Stomach smooth muscle (tissue), 2 donors: ENCODE measurements around the gene IL10RB.
"Not testable (repeated sequence)": the region's sequence is repeated elsewhere in the genome, so short reads cannot be mapped to it uniquely, and the experiment has no call there.

Experiments
- H3K27ac ChIP-seq: one replicate; pipeline ENCODE4 v1.7.0; 2013; ENCODE audit warnings: mild to moderate bottlenecking, low read length, inconsistent platforms
- H3K27me3 ChIP-seq, 2 donors: one replicate each; pipeline ENCODE4 v1.7.0; 2013; ENCODE audit warnings: low read length in 2 of 2; ENCODE audit not compliant: insufficient read depth in 2 of 2, control insufficient read depth in 1 of 2
- H3K36me3 ChIP-seq, 2 donors: one replicate each; pipeline ENCODE4 v1.7.0; 2013; ENCODE audit warnings: low read length in 2 of 2; ENCODE audit not compliant: control insufficient read depth in 2 of 2, insufficient read depth in 2 of 2
- H3K4me1 ChIP-seq: one replicate; pipeline ENCODE4 v1.7.0; 2013; ENCODE audit warnings: low read length; ENCODE audit not compliant: control insufficient read depth, insufficient read depth
- H3K4me3 ChIP-seq, 2 donors: one replicate each; pipeline ENCODE4 v1.7.0; 2013; ENCODE audit warnings: low read length in 2 of 2
- H3K9ac ChIP-seq, 2 donors: one replicate each; pipeline ENCODE4 v1.7.0; 2013; ENCODE audit warnings: low read length in 2 of 2, mild to moderate bottlenecking in 1 of 2
- H3K9me3 ChIP-seq, 2 donors: one replicate each; pipeline ENCODE4 v1.7.0; 2013; ENCODE audit warnings: low read length in 2 of 2; ENCODE audit not compliant: control insufficient read depth in 2 of 2
- donor health status: healthy.
- donor health status: Pancreatic carcinoma.

IL10RB gene

DNA sequence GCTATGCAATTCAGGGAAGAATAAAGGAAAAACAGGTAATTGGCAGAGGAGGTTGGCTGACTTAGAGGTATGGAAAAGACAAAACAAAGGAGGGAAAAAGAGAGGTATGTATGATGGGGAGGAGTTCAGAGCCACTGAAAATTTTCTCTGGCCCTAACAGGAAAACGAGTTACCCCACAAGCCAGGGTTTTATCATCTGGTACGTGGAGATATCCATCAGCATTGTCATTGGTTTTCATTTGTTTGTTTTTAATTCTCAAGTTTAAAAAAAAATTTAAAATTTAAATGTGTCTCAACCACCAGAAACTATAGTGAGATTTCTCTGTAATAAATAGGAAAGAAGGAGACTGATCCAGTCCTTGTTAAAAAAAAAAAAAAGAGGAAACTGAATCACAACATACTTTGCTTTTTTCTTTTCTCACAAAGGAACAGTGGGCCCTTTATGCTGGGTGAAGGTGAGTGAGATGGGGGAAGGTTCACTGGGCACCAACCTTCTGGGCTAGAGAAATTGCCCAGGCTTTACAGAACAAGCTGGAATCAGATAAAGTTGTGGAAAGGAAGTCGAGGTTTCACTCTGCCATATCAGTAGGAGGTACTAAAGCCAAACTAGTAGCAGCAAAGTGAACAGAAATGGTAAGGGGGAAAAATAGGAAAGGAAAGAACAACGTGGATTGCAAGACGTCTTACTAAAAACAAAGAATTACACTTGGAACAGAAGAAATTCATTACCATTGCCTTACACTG, 33.7 kb upstream of the IL10RB start:
- H3K9me3 ChIP-seq, result no peaks in the 10 kb centered on the region
- H3K4me1 ChIP-seq, result peaks cover 16% of the 10 kb centered on the region
- H3K9ac ChIP-seq, result no peak overlapping the region
- no peak overlapping the region for H3K4me3 ChIP-seq
- H3K36me3 ChIP-seq, result no peaks in the 10 kb centered on the region
- H3K27ac ChIP-seq, result no peak overlapping the region
- no peaks in the 10 kb centered on the region for H3K27me3 ChIP-seq

DNA sequence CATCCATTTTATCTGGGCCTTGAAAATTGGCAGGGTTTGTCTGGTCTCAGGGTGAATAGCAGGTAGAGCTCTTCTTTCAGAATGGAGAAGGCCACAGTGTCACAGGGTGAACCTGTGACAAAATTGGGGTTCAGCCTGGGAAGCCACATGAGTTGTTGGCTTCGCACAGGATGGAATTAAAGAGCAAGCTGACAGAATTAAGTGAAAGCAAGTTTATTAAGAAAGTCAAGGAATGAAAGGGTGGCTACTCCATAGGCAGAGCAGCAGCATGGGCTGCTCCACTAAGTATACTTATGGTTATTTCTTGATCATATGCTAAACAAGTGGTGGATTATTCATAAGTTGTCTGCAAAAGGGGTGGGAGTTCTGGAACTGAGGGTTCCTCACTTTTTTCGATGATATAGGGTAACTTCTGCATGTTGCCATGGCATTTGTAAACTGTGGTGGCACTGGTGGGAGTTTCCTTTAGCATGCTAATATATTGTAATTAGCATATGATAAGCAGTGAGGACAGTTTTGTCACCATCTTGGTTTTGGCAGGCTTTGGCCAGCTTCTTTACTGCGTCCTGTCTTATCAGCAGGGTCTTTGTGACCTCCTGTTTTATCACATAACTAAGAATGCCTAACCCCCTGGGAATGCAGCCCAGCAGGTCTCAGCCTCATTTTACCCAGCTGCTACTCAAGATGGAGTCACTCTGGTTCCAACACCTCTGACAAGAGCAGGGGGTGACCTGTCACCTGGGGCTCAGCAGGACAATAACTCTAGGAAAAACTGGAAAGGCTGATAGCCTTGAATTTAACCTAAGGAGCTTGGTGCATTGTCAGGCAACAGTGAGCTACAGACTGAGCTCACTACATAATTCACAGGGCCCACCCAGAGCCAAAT, 31.3 kb upstream of the IL10RB start:
- H3K4me1 ChIP-seq, result peaks cover 11% of the 10 kb centered on the region
- no peaks in the 10 kb centered on the region for H3K9me3 ChIP-seq
- H3K27ac ChIP-seq, result no peak overlapping the region
- H3K36me3 ChIP-seq, result no peaks in the 10 kb centered on the region
- no peak overlapping the region for H3K9ac ChIP-seq
- H3K27me3 ChIP-seq, result no peaks in the 10 kb centered on the region
- H3K4me3 ChIP-seq, result no peak overlapping the region

DNA sequence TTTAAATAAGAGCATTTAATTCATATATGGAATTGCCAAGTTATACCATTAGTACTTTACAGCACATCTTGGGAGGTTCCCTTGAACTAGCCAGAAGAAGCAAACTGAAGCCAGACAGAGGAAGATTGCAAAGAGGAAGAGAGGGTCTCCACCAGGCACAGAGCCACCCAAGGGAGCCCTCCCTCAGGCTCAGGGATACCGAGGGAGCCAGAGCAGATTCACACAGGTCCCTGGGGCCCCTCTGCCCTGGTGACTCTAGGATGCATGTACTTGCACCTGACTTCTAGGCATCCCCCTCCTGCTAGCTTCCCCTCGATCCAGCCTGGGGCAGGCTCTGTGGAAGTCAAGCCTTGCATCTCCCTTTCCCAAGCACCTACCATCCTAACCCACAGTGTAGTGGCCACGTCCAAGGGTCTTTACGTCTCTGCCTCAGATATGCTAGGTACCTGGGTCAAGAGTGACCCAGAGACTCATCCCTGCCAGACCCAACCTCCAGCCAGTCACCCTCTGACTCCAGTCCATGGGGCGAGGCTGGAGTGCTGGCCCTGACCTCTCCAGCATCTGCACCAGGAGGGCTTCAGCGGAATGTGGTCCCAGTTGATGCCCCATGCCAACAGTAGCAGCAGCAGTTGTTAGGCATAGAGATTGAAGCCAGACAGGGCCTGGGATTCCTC, 30.0 kb upstream of the IL10RB start:
- Histone ChIP-seq H3K36me3 (no peaks in the 10 kb centered on the region), H3K9me3 (no peaks in the 10 kb centered on the region), H3K9ac (no peak overlapping the region), H3K27me3 (no peaks in the 10 kb centered on the region), H3K4me3 (no peak overlapping the region), H3K27ac (no peak overlapping the region), H3K4me1 (peaks cover 3% of the 10 kb centered on the region)

DNA sequence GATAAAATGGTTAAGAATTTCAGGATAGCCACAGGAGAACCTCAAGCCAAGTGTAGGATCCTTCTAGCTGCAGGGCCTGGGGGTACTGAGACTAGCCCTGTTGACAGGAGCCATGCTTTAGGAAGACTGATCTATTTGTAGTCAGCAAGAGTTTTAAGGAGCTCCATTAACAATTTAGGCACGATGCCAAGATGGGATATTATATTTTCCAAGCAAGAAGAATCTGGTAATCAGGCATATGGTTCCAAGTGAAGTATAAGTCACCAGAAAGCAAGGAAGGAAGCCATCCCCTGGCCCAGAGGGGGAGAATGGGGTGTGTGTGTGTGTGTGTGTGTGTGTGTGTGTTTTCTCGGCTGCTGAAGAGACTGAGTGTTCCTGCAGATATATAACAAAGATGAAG, 29.4 kb upstream of the IL10RB start:
- Histone ChIP-seq H3K36me3 (no peaks in the 10 kb centered on the region), H3K9me3 (no peaks in the 10 kb centered on the region), H3K27me3 (no peaks in the 10 kb centered on the region), H3K4me1 (peaks cover 3% of the 10 kb centered on the region), H3K9ac (no peak overlapping the region), H3K27ac (no peak overlapping the region), H3K4me3 (no peak overlapping the region)

DNA sequence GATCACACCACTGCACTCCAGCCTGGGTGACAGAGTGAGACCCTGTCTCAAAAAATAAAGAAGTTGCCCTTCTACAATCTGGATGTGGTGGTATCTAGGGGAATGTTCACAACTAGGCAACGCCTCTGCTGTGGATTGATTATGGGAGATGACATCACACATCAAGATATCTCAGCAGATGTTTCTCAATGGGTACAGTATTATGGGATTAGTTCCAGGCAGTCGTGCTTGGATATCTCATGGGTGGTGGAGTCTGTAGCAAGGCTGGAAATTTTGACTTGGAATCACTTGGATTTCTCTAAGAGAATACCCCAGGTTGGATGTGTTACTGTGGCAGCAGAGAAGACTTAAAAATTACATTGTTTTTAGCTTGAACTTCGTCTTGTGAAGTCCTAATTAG, 28.7 kb upstream of the IL10RB start:
- H3K9ac ChIP-seq, result no peak overlapping the region
- H3K9me3 ChIP-seq, result no peaks in the 10 kb centered on the region
- peaks cover 3% of the 10 kb centered on the region for H3K4me1 ChIP-seq
- H3K27ac ChIP-seq, result no peak overlapping the region
- H3K27me3 ChIP-seq, result no peaks in the 10 kb centered on the region
- peaks cover 0 to 2% of the 10 kb centered on the region in 2 donors for H3K36me3 ChIP-seq
- no peak overlapping the region for H3K4me3 ChIP-seq

DNA sequence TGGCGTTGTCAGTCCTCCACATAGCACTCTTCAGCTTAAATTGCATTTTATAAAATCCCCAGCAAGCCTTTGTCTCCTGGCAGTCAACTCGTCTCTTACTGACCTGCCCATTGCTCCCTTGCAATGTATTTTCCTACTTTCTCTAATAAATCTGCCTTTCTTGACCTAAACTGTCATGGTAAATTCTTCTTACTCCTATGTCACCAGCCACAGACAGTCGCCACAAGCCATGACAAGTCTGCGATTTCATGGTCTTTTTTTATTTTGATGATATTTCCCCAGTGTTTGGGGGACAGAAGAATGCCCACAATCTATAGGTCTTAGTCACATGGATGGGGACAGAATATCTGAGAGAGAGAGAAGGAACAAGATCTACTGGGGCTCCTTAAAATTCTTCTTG, 28.0 kb upstream of the IL10RB start:
- Histone ChIP-seq H3K27ac (no peak overlapping the region), H3K36me3 (peaks cover 0 to 2% of the 10 kb centered on the region in 2 donors), H3K27me3 (no peaks in the 10 kb centered on the region), H3K4me1 (peaks cover 3% of the 10 kb centered on the region), H3K9me3 (no peaks in the 10 kb centered on the region), H3K9ac (no peak overlapping the region), H3K4me3 (no peak overlapping the region)

DNA sequence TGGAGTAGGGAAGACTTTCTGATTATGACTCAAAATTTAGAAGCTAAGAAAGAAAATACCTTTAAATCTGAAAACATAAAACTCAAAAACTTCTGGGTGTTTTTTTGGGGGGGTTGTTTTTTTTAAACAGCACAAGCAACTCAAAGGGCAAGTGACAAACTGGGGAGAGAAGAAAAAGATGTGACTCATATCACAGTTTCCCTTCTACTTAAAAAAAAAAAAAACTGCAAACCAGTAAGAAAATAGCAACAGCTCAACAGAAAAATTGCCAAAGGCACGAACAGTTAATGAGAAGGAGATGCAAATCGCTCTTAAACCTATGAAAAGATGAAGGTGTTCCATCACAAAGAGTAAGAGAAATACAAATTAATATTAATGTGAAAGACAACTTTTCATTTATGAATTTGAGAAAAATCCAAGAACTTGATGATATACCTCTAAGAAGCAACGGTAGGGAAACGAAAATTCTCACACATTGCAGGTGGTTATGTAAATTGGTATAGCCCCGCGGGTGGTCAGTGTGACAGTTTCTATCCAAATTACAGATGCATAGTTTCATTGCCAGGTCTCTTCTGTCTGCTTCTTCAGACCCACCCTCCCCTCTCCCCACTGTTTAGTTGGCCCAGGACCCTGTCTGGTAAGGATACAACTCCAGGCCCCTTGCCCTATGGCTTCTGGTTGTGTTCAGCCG, 27.5 kb upstream of the IL10RB start:
- Histone ChIP-seq H3K9ac (no peak overlapping the region), H3K27ac (no peak overlapping the region), H3K4me1 (peaks cover 3% of the 10 kb centered on the region), H3K9me3 (no peaks in the 10 kb centered on the region), H3K27me3 (no peaks in the 10 kb centered on the region), H3K4me3 (no peak overlapping the region), H3K36me3 (peaks cover 0 to 2% of the 10 kb centered on the region in 2 donors)

DNA sequence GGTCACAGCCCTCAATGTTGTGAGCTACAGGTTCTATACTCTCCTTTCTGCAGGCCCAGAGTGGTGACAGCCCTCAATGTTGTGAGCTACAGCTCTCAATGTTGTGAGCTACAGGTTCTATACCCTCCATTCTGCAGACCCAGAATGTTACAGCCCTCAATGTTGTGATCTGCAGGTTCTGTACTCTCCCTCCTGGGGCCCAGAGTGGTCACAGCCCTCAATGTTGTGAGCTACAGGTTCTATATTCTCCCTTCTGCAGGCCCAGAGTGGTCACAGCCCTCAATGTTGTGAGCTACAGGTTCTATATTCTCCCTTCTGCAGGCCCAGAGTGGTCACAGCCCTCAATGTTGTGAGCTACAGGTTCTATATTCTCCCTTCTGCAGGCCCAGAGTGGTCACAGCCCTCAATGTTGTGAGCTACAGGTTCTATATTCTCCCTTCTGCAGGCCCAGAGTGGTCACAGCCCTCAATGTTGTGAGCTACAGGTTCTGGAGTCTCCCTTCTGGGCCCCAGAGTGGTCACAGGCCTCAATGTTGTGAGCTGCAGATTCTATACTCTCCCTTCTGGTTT, 26.5 kb upstream of the IL10RB start:
- not testable (repeated sequence) for H3K9me3 ChIP-seq, H3K4me1 ChIP-seq, H3K27me3 ChIP-seq, H3K27ac ChIP-seq, H3K9ac ChIP-seq, H3K4me3 ChIP-seq, H3K36me3 ChIP-seq

DNA sequence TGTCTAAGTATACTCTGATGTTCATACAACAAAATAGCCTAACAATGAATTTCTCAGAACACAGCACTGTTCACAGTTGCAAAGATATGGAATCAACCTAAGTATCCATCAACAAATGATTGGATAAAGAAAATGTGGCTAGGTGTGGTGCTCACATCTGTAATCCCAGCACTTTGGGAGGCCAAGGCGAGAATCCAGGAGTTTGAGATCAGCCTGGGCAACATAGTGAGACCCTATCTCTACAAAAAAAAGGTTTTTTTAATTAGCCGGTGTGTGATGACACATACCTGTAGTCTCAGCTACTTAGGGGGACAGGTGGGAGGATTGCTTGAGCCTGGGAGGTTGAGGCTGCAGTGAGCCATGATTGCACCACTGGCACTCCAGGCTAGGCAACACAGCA, 25.8 kb upstream of the IL10RB start:
- Histone ChIP-seq H3K4me3 (no peak overlapping the region), H3K27ac (no peak overlapping the region), H3K9ac (no peak overlapping the region), H3K27me3 (no peaks in the 10 kb centered on the region), H3K9me3 (no peaks in the 10 kb centered on the region), H3K36me3 (peaks cover 0 to 5% of the 10 kb centered on the region in 2 donors), H3K4me1 (peaks cover 3% of the 10 kb centered on the region)

DNA sequence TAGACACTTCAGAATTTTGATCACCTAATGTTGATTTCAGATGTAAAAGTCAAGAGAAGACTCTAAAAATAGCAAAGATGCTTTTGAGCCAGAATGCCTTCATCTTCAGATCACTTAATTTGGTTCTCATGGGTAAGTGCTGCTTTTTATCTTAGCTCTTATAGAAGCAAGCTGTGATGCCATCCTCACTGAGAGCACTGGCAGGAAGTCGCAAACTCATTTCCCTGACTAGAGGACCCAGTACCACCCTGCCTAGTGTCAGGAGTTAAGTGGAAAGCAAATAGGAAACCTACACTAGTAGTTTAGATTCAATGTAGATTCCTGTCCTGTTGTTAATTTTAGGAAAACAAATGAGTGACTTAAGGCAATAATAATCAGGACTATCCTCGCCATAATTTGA, 24.3 kb upstream of the IL10RB start:
- Histone ChIP-seq H3K9me3 (no peaks in the 10 kb centered on the region), H3K4me1 (no peaks in the 10 kb centered on the region), H3K36me3 (peaks cover 6 to 15% of the 10 kb centered on the region in 2 donors), H3K9ac (no peak overlapping the region), H3K4me3 (no peak overlapping the region), H3K27me3 (no peaks in the 10 kb centered on the region), H3K27ac (no peak overlapping the region)
